HG02884 (cell line): ENCODE results near the gene SLC47A1.

ENCODE experiments used
- ATAC-seq: cut with Tn5 transposase; IDR thresholded peaks from one replicate; pipeline ENCODE4 v1.9.1; 2021; ENCODE audit warnings: mild to moderate bottlenecking, moderate library complexity; ENCODE audit not compliant: unreplicated experiment

The SLC47A1 gene

GRCh38 chr17:19592316-19592715, 58.7 kb downstream of the SLC47A1 start:
- ATAC-seq = no peak

DNA sequence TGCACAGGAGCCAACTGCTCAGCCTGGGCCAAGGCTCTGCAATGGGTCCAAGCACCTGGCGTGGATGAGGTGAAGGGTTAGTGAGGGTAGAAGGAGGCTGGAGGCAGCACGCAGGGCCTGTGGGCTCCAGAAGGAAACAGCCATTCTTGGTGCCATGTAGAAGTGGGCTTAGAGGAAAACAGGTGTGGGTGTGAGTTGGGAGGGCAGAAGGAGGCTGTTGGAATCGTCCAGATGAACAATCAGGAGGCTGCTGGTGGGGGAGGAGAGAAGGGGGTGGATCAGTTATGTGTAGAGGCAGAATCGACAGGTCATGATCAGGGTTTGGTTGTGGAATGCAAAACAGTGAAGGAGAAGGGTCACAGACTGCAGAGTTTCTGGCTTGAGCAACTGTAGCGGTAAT, 63.2 kb downstream of the SLC47A1 start:
- ATAC-seq = no peak

DNA sequence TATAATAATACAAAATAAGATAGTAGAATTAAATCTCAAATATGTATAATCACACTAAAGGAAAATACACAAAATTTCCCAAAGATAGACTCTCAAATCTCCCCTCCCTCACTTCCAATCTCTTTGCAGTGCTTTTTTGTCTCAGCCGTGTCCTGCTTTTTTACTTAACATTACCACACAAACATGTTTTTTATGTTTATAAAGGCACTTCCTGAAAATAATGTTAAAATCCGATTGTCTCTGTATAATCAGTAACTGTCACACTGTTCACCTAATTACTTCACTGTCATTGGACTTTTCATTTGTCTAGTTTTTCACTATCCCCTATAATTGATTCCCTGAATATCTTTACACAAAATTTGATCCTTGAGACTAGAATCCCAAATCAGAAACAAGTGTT, 76.7 kb downstream of the SLC47A1 start:
- ATAC-seq = no peak

GRCh38 chr17:19610879-19611278, 77.2 kb downstream of the SLC47A1 start:
- no peak for ATAC-seq

- no peak for ATAC-seq
Observed at GRCh38 chr17:19613979-19614378, 80.3 kb downstream of the SLC47A1 start.

DNA sequence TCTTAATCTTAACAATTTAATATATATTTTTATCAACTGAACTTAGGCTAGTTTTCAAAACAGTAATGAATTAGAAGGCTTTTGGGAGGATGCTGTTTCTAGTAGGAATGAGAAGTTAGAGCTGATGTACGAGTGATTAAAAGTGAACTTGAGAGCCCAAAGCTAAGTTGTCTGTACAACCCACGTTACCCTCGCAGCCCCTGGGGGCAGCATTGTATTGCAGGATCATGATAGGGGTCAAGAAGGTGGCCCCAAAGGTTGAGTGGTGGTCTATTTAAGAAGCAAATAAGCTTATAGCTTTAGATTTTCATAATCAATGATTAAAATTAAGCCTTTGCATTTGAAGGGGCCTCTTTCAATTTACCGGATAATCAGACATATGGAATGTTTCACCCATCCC, 81.2 kb downstream of the SLC47A1 start:
- ATAC-seq = no peak

- no peak for ATAC-seq
Observed at GRCh38 chr17:19618015-19618414, 84.4 kb downstream of the SLC47A1 start.

DNA sequence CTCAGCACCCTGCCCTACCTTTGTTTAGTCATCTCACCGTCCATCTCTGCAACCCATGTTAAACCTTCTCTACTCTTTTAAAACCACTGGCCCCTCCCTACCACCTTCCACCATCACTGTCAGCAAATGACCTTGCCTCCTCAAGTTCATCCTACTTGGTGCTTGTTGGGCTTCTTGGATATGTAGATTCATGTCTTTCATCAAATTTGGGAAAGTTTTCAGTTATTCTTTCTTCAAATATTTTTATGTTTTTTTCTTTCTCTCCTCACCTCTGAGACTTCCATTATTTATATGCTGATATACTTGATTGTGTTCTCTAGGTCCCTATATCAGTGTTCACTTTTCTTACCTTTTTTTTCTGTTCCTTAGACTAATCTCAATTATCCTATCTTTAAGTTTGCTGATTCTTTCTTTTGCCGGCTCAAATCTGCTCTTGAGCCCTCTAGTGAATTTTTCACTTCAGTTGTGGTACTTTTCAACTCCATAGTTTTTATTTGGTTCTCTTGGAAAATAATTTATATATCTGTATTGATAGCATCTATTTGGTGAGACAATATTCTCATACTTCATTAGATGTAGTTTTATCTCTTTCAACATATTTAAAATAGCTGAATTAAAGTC, 86.2 kb downstream of the SLC47A1 start:
- no peak for ATAC-seq

GRCh38 chr17:19621697-19622096, 88.0 kb downstream of the SLC47A1 start:
- ATAC-seq = no peak

DNA sequence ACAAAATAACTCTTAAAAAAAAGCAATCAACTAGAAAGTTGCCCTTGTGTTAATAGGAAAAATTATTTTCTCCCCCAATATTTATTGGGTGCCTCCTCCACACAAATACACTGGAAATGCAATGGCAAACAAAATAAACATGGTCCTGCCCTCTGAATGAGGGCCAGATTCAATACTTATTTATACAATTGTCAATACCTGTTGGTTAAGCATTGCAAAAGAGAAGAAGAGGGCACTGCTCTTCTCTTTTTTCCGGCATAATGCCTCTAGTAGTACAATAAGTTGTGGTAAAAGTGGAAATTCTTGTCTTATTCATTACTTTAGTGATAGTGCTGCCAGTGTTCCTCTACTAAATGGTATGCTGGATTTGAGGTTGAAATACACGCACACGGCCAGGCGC, 92.4 kb downstream of the SLC47A1 start:
- no peak for ATAC-seq
